HEK293 (cell line): ENCODE results near the gene LIN7A.

Experiments used
- ATF2 ChIP-seq: fragments of 450-650 bp; formaldehyde crosslinking; IDR thresholded peaks from 2 replicates; pipeline ENCODE4 v1.5.1; 2016; ENCODE audit warnings: missing biosample characterization, missing genetic modification characterization, low read depth
- CTCF ChIP-seq: fragments of 450-650 bp; formaldehyde crosslinking; IDR thresholded peaks from 2 replicates; pipeline ENCODE4 v1.5.1; 2016; ENCODE audit warnings: missing biosample characterization, missing genetic modification characterization
- KLF10 ChIP-seq: fragments of 450-650 bp; IDR thresholded peaks from 2 replicates; pipeline ENCODE4 v1.5.1; 2018; ENCODE audit warnings: missing biosample characterization, mild to moderate bottlenecking, missing genetic modification characterization
- ZBTB20 ChIP-seq: fragments of 450-650 bp; formaldehyde crosslinking; IDR thresholded peaks from 2 replicates; pipeline ENCODE4 v1.5.1; 2016; ENCODE audit warnings: missing biosample characterization, missing genetic modification characterization
- ZNF335 ChIP-seq: fragments of 450-650 bp; formaldehyde crosslinking; conservative IDR thresholded peaks from 2 replicates; pipeline ENCODE4 v1.5.1; 2016; ENCODE audit warnings: missing biosample characterization, missing genetic modification characterization
- ZNF423 ChIP-seq: fragments of 450-650 bp; formaldehyde crosslinking; IDR thresholded peaks from 2 replicates; pipeline ENCODE4 v1.5.1; 2016; ENCODE audit warnings: missing biosample characterization, missing genetic modification characterization
- ZNF558 ChIP-seq: fragments of 450-650 bp; formaldehyde crosslinking; IDR thresholded peaks from 2 replicates; pipeline ENCODE4 v1.5.1; 2016; ENCODE audit warnings: missing biosample characterization, missing genetic modification characterization
- ZNF701 ChIP-seq: fragments of 450-650 bp; formaldehyde crosslinking; IDR thresholded peaks from 2 replicates; pipeline ENCODE4 v1.5.1; 2016; ENCODE audit warnings: missing biosample characterization, missing genetic modification characterization
- ZNF785 ChIP-seq: fragments of 450-650 bp; formaldehyde crosslinking; IDR thresholded peaks from 2 replicates; pipeline ENCODE4 v1.5.1; 2016; ENCODE audit warnings: missing biosample characterization, missing genetic modification characterization
- ZNF791 ChIP-seq: fragments of 450-650 bp; formaldehyde crosslinking; IDR thresholded peaks from 2 replicates; pipeline ENCODE4 v1.5.1; 2016; ENCODE audit warnings: missing biosample characterization, missing genetic modification characterization

DNA sequence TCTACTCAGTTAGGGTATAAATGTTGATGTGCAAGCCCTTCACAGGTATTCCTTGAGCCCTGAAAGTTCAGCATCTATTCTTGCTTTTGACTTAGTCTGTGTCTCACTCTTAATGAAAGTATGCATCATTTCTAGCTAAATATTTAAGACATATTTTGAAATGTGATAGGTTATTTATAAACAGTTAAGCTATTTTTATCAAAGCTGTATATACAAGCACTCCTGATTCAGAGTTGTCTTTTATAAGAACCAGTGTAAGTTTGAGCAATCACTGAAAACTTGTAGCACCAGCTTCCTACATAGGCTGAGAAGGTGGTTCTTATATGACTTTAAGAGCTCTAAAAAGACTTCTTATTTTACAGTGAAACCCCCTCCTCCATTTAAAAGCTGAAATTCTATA, 122.4 kb downstream of the LIN7A start:
- TF ChIP-seq ZBTB20 (tag by site-specific recombination) (no peak), ZNF785 (tag by site-specific recombination) (no peak), KLF10 (tag by site-specific recombination) (no peak), ATF2 (tag by site-specific recombination) (no peak), CTCF (tag by site-specific recombination) (no peak), ZNF558 (tag by site-specific recombination) (no peak), ZNF791 (no peak), ZNF423 (tag by site-specific recombination) (no peak), ZNF335 (tag by site-specific recombination) (no peak), ZNF701 (tag by site-specific recombination) (no peak)
